GM10248 (cell line): ENCODE data around the gene ABCA5.

Experiments
- CTCF ChIA-PET: fragments of 300-600 bp; sonication (Branson Sonifier 250); formaldehyde crosslinking; extraction: SDS; loops from one replicate; lab custom pipeline; 2021; ENCODE audit warnings: antibody characterized with exemption; lab: Yijun Ruan, JAX
- POLR2A ChIA-PET: fragments of 350-650 bp; sonication (Branson Sonifier 250); formaldehyde crosslinking; extraction: SDS; loops from one replicate; lab custom pipeline; 2020; ENCODE audit warnings: antibody characterized with exemption; lab: Yijun Ruan, JAX
- DNase-seq: peaks from one replicate; pipeline ENCODE4 v3.0.0; 2012; ENCODE audit errors: extremely low spot score
- CTCF ChIP-seq: IDR thresholded peaks from 2 replicates; pipeline ENCODE4 v1.5.1; 2012; ENCODE audit warnings: mild to moderate bottlenecking, low read depth; ENCODE audit errors: extremely low read depth, missing control alignments, control extremely low read depth

ABCA5 gene

GRCh38 chr17:69275751-69276150 lies 51.2 kb downstream of the ABCA5 start:
- ChIA-PET POLR2A (no interaction called here), CTCF (interaction anchor here (1.4 kb wide), 1 partner anchor 38 kb away, joined by 3 read pairs; no protein-coding TSS in a partner anchor)
- DNase-seq, result no peak
- no peak for TF ChIP-seq CTCF

- no peak for DNase-seq
- ChIA-PET CTCF (interaction anchor here (0.8 kb wide), 1 partner anchor 499 kb away, joined by 3 read pairs; no protein-coding TSS in a partner anchor), POLR2A (no interaction called here)
- TF ChIP-seq CTCF, result no peak
Observed at GRCh38 chr17:69271023-69271422, 55.9 kb downstream of the ABCA5 start.

- ChIA-PET CTCF (interaction anchor here (1.5 kb wide), 1 partner anchor 43 kb away, joined by 4 read pairs; no protein-coding TSS in a partner anchor), POLR2A (no interaction called here)
- no peak for DNase-seq
- TF ChIP-seq CTCF, result no peak
Observed at GRCh38 chr17:69269131-69269998, 57.6 kb downstream of the ABCA5 start.

- TF ChIP-seq CTCF, result no peak
- POLR2A ChIA-PET, result no interaction called here
- DNase-seq, result no peak
- CTCF ChIA-PET, result interaction anchor here (1.5 kb wide), 1 partner anchor 44 kb away, joined by 4 read pairs; no protein-coding TSS in a partner anchor
Observed at GRCh38 chr17:69268543-69269014, 58.4 kb downstream of the ABCA5 start.

GRCh38 chr17:69267219-69267618 lies 59.7 kb downstream of the ABCA5 start:
- TF ChIP-seq CTCF, result no peak
- POLR2A ChIA-PET, result no interaction called here

GRCh38 chr17:69265873-69266272 lies 61.1 kb downstream of the ABCA5 start:
- CTCF ChIA-PET, result interaction anchor here (0.9 kb wide), 1 partner anchor 14 kb away, joined by 3 read pairs; no protein-coding TSS in a partner anchor
- no peak for DNase-seq
- TF ChIP-seq CTCF, result no peak
- POLR2A ChIA-PET, result no interaction called here

More at GRCh38 chr17:69267219-69267618, 59.7 kb downstream of the ABCA5 start:
- CTCF ChIA-PET, result no interaction called here
- no peak for DNase-seq
